Hypothalamus (tissue), 51 donors: ENCODE results near the gene PNPLA5.

Experiments
- DNase-seq, 51 donors: peaks; one replicate each; lab custom pipeline; 2025; lab: John Stamatoyannopoulos, UW

The PNPLA5 gene

GRCh38 chr22:43843783-43844530, 47.9 kb downstream of the PNPLA5 start:
- DNase-seq: no peak

DNA sequence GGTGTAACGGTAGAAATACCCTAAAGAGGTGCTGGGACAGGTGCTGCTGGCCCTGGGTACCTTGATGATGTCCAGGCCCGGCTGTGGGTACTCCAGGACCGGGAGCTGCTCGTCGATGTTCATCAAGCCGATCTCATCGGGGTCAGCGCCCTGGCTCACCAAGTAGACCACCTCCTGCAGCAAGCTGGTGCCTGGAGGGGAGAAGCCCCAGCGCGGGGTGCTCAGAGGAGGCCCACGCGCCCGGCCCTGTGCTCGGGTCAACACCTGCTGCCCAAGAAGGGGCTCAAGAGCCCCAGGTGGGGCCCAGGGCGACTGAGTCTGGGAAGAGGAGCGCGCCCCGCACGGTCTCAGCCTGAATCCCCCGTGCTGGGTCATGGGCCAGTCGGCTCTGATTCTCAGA, 50.1 kb downstream of the PNPLA5 start:
- no peak for DNase-seq

GRCh38 chr22:43840851-43841250, 51.0 kb downstream of the PNPLA5 start:
- DNase-seq: no peak

DNA sequence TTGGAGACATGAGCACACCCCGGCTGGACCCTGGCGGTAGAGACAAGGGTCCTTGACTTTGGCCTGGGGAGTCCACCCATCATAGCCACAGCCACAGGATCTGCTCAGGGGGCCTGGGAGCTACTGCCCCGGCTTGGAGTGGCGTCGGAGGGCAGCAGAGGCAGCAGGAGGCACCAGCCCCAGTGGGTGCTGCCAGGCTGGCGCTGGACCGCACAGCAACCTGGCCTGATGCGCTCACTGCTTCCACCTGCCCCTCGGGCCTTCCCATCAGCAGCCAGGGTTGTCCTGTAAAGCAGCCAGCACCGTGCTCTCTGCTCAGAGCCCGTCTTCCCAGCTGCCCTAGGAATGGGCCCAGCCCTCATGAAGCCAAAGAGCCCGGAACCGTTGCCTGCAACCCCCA, 51.4 kb downstream of the PNPLA5 start:
- no peak for DNase-seq

GRCh38 chr22:43839781-43840180, 52.0 kb downstream of the PNPLA5 start:
- DNase-seq: no peak

DNA sequence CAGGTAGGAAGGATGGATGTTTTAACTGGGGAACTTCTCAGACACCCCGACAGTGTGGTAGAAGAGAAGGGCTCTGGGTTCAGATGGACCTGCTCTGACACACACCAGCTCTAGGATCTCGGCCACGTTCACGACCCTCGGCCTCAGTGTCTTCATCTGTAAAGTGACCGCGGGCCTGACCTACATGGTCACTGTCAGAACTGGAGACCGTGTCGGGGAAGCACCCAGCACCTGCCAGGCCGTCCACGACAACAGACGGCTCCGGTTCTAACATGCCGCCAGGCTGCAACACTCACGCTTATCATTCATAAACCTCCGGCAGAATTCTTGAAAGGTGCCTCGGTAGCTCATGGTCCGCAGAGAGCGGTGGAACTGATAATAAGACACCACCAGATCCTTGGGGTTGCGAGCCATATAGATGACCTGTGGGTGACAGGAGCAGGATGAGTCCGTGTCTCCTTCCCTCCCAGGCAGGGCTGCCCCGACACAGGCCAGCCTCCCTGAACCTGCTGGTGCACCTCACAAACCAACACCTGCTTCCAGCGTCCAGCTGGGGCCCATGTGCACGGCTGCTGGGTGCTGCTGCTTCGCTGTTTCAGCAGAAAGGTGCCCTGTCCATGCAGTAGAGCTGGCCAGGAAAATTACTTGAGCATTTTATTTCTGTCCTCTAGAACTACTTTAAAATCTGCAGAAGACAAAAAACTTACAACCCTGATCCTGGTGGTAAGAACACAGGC, 53.1 kb downstream of the PNPLA5 start:
- DNase-seq: no peak

DNA sequence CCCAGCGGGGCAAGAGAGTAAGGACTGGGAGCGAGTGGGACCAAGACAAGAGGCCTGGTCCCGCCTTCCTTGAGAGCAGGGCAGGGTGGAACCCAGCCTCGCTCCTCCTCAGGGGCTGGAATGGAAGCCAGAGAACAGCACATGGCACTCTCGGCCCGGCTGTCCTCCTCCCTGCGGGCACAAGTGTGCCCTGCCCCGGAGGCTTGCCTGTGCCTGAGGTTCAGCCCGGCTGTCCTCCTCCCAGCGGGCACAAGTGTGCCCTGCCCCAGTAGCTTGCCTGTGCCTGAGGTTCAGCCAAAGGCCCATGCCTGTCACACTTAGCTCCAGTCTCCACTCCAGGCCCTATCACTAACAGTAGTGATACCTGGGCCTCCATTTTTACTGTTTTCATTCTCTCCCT, 53.7 kb downstream of the PNPLA5 start:
- DNase-seq: no peak

DNA sequence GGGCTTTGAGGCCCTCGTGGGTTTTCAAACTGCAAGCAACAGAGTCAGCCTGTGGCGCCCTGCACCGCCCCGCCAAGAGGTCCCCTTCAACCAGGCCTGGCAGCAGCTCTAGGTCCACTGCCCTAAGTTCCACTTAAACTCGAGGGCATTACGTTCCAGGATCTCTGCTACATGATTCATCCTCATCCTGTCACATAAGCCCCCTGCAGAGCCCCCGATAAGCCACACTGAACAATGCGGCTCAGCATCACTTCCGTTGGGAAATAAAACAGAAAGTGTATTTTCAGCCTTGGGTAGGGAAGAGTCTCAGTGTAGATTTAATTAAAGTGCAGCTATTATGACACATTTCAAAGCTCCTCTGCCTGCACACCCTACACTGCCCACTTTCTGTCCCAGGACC, 54.1 kb downstream of the PNPLA5 start:
- no peak for DNase-seq

- DNase-seq: no peak
These were observed 56.1 kb downstream of the PNPLA5 start for GRCh38 chr22:43835736-43836135.

- no peak for DNase-seq
These were observed 56.6 kb downstream of the PNPLA5 start for GRCh38 chr22:43835166-43835565.

GRCh38 chr22:43833286-43834240, 58.2 kb downstream of the PNPLA5 start:
- DNase-seq: no peak

DNA sequence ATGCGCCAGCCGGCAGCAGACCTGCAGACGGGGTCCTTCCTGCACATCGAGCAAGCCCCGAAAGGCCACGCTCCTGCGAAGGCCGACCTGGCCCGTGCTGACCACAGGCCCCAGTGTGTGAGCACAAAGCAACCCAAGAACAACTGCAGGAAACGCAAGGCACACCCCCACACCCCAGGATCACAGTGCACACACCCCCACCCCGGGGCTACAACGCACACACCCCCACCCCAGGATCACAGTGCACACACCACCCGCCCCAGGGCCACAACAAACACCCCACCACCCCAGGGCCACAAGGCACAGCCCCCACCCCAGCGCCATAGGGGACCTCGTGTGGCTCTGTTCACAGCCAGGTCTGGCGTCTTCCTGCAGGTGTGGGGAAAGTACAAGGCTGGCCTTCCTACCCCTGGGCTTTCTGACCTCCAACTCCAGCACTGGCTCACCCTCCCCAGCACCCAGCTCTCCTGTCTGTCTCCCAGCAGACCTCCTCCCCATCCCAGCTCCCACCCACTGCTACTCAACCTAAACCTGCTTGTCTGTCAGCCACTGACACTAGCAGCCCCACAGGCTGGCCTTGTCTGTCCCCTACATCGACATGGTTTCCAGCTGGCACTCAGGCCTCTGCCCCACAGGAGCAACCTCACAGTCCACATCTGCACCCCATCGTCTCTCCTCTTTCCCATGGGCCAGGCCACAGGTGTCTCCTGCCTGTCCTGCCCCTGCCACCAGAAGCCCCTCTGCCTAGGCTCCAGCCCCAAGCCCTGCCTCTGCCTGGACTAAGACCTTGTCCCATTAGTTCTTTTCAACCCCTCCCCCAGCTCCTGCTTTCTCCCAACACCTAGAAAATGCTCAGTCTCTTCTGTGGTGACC, 59.2 kb downstream of the PNPLA5 start:
- no peak for DNase-seq

DNA sequence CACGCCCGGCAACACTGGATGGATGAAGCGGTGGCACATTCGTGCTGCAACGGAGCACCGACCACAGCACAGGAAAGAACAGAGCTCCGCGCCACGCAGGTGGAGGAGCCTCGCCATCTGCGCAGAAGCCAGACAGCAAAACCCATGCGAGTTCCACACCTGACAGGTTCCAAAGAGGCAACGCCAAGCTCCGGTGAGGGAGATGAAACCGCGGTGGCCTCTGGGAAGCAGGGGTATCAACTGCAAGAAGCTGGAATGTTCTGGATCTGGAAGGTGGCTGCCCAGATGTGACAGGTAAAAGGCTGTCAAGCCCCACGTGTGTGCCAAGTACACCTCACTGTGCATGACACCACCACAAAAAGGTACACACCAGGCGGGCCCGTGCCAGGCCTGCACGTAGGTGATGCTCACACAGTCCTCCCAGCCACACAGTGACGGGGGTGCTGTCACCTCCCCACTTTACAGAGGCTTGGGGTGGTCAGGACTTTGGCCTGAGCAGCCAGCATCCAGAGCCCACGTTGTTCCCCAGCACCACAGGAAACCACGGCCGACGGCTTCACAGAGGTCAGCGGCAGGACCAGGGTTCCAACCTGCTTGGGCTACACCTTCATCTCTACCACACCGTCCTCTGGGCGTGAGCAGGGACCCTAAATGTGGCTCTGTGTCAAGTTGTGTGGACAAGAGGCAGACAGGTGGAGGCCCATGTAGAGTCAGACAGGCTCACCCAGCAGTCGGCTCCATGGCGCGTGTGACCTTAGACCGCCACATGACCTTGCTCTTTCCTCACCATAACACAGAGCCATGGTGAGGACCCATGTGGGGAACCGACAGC, 60.0 kb downstream of the PNPLA5 start:
- no peak for DNase-seq

DNA sequence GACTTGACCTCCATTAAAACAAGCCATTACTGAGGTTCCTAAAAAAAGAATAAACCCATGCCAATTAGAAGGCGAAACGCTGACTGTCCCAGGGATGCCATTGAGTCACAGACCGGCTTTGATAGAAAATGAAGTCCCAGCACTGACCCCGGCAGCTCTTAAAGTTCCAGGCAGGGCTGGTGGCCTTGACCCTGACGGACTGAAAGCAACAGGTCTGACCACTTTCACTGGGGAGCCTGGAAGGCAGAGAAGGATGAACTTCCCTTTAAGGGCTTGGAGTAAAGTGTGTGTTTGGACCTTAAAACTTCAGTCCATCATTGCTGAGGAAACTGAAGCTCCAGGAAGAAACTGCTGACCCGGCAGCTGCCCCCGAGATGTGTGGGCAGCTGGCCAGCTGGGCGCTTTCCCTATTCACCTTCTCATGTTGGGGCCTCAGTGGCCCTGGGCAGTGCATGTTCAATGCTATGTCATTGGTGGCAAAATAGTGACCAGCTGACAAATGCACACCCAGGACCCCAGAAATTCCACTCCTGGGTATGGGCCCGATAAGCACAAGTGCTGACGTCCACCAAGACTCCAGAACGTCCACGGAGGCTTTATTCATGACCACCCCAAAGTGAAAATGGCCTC, 60.8 kb downstream of the PNPLA5 start:
- DNase-seq: no peak

GRCh38 chr22:43829904-43830851, 61.6 kb downstream of the PNPLA5 start:
- DNase-seq: no peak
